GM21786 (cell line): ENCODE data around the gene TAF15.

Experiments used
- ATAC-seq: cut with Tn5 transposase; IDR thresholded peaks from one replicate; pipeline ENCODE4 v1.9.1; 2021; ENCODE audit not compliant: unreplicated experiment

The TAF15 gene

GRCh38 chr17:35786941-35787432 is 22.3 kb upstream of the TAF15 start:
- no peak for ATAC-seq

GRCh38 chr17:35788477-35789368 is 20.6 kb upstream of the TAF15 start:
- ATAC-seq: no peak

GRCh38 chr17:35790841-35791240 is 18.4 kb upstream of the TAF15 start:
- no peak for ATAC-seq

GRCh38 chr17:35791681-35792350 is 17.5 kb upstream of the TAF15 start:
- ATAC-seq: no peak

- ATAC-seq: no peak
Observed at GRCh38 chr17:35793257-35793656, 16.0 kb upstream of the TAF15 start.

GRCh38 chr17:35795007-35795870 is 14.0 kb upstream of the TAF15 start, which contains the start of gene MMP28:
TSS of gene MMP28 (minus strand) at chr17:35795641. CDS start at chr17:35795377, 264 bp downstream.
- ATAC-seq: no peak

- ATAC-seq: no peak
Observed at GRCh38 chr17:35795871-35796265, 13.4 kb upstream of the TAF15 start.

GRCh38 chr17:35796942-35797341 is 12.3 kb upstream of the TAF15 start:
- ATAC-seq: no peak

- ATAC-seq: no peak
Observed at GRCh38 chr17:35797370-35797769, 11.9 kb upstream of the TAF15 start.

GRCh38 chr17:35797918-35798317 is 11.4 kb upstream of the TAF15 start:
- no peak for ATAC-seq

GRCh38 chr17:35799942-35800341 is 9.3 kb upstream of the TAF15 start:
- no peak for ATAC-seq

GRCh38 chr17:35801583-35802224 is 7.6 kb upstream of the TAF15 start:
- no peak for ATAC-seq

GRCh38 chr17:35804658-35805192 is 4.6 kb upstream of the TAF15 start:
- no peak for ATAC-seq

GRCh38 chr17:35807371-35808144 is 1.7 kb upstream of the TAF15 start:
- no peak for ATAC-seq

- ATAC-seq: no peak
Observed at GRCh38 chr17:35808240-35808961, 883 bp upstream of the TAF15 start.

GRCh38 chr17:35809855-35810461 is 674 bp downstream of the TAF15 start:
- ATAC-seq: no peak

GRCh38 chr17:35811759-35812158 is 2.5 kb downstream of the TAF15 start:
- ATAC-seq: no peak

GRCh38 chr17:35812456-35812855 is 3.2 kb downstream of the TAF15 start:
- ATAC-seq: no peak
